GM21447 (cell line): ENCODE measurements around the gene FAM181A.

Experiments used
- ATAC-seq: cut with Tn5 transposase; IDR thresholded peaks from one replicate; pipeline ENCODE4 v1.9.1; 2021; ENCODE audit not compliant: unreplicated experiment

The FAM181A gene

DNA sequence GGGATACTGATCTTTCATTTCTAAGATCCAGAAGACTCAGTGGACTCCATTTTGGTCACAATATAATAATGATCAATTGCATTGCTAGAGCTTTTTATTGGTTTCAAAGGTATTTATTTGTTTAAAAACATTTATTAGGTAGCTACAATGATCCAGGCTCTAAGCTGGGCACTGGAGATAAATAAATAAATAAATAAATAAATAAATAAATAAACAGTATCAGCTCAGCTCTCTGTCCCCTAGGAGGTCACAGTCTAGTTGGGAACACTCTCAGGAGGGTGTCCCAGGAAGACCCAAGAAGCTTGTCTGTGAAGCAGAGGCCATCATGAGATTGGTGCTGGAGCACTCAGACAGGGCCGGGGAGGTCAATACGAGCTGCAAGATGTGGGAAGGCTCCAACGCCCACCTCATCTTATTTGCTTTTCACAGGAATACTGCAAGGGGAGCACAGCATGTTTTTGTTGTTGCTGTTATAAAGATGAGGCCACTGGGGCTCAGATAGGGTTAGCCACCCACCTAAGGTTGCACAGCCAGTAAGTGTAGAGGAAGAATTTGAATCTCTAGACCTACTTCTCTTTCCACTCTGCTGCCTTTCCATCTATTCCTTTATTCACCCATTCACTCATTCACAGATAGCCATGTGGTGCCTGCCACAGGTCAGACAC is 33.8 kb downstream of the FAM181A start:
- ATAC-seq, result no peak

GRCh38 chr14:93961620-93962019 is 34.5 kb downstream of the FAM181A start:
- no peak for ATAC-seq

- ATAC-seq, result peak; percentile 69
Measured at GRCh38 chr14:93962701-93963601, 35.8 kb downstream of the FAM181A start.

DNA sequence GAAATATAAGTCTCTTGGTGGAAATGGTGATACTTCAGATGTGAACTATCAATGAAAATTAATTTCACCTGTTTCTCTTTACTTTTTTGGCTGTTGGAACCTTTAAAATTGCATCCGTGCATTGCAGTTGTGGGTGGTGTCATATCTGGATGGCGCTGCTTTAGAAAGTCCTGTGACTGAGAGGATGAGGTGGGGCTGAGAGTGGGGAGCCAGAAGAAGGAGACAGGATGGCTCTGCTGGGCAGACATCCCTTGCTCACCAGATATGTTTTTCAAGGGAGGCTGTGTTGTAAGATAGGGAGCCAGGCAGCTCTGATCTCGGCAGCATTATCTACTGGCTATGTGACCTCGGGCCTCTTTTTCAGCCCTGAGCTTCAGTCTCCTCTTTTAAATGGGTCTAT is 36.5 kb downstream of the FAM181A start:
- no peak for ATAC-seq

GRCh38 chr14:93964281-93964680 is 37.1 kb downstream of the FAM181A start:
- ATAC-seq, result no peak

DNA sequence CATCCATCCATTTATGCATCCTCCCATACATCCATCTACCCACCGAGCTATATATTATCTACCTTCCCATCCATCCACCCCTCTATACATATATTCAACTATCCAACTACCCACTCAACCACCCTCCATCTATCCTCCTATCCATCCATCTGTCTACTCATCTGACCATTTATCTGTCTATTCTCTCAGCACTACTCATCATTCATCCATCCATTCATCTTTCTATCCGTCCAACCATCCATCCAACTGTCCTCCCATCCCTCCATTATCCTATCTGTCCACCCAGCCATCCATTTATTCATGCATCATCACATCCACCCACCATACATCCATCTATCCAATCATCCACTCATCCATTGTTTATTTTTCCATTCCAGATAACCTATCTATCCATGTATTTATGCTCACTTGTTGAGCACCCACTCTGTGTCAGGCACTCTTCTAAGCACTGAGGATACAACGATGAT is 37.7 kb downstream of the FAM181A start:
- no peak for ATAC-seq

- no peak for ATAC-seq
Measured at GRCh38 chr14:93965287-93965821, 38.2 kb downstream of the FAM181A start.

- no peak for ATAC-seq
Measured at GRCh38 chr14:93965946-93966474, 38.9 kb downstream of the FAM181A start.

DNA sequence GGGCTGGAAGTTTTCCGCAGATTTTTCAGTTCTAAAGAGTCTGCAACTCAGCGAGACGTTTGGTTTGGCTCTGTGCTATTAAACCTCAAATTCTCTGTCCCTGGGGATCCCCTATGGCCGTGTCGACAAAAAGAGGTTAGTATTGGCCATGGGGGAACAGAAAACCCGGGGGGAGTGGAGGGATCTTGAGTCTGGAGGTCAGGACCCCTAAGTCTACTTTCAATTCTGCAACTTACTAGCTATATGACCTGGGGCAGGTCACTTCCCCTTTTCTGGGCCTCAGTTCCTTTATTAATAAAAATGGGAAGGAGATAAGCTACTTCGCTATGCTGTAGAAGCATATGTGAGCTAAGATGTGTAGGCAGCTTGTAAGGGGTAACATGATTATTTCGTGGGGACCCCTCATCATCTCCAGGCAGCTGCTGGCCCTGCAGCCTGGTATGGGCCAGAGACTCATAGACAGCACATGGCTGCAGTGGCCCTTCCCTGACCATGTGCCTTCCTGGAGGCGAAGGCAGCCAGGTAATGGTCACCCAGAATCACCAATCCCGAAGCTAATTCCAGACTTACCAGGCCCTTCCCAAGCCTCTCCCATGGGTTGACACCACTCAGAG is 40.6 kb downstream of the FAM181A start:
- ATAC-seq, result peak; percentile 41

GRCh38 chr14:93969082-93969828 is 42.1 kb downstream of the FAM181A start:
- ATAC-seq, result no peak

GRCh38 chr14:93970585-93970964 is 43.4 kb downstream of the FAM181A start:
- no peak for ATAC-seq

DNA sequence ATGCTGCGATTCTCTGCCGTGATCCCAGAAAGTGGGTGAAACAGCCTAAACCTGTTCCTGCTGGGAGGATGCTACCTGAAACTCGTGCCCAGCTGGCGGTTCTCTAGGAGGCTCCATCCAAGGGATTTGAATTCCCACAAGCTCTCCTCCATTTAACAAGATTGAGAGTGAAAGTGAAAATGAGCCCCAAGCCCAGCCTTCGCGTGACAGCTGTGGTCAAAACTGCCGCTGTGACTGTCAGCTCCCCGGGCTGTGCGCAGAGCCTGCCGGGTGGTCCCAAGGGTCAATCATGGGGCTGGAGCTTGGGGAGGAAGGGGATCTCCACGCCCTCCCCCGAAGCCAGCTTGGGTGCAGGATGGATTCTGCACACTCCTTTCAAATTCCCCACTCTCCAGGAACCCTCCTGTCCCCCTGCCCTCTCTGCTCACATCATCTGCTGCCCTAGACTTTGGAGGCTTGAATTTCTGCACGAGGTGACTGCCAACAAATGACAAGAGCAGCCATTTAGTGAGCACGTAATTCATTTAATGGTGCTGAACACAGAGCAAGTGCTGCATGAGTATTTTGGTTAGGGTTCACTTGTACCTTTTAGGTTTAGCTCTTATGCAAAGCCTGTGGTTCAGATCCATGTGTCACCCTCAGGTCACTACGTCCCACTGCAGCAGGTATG is 44.0 kb downstream of the FAM181A start:
- ATAC-seq, result peak; percentile 46

DNA sequence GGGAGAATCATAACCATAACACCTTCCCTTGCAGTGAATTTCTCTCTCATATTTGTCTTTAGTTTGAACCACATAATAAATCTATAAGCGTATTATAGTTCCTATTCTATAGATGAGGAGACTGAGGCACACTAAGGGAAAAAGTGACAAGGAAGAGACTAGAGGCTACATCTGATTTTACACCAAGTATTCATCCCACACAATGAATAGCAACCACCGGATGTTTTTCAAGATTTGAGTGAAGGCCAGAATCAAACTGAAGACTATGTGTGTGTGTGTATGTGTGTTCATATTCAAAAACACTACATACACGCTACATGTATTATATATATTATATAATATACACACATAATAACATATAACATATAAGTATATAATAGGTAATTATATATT is 44.5 kb downstream of the FAM181A start:
- no peak for ATAC-seq

- ATAC-seq, result no peak
Measured at GRCh38 chr14:93972618-93973205, 45.6 kb downstream of the FAM181A start.

GRCh38 chr14:93973607-93974006 is 46.5 kb downstream of the FAM181A start:
- no peak for ATAC-seq

DNA sequence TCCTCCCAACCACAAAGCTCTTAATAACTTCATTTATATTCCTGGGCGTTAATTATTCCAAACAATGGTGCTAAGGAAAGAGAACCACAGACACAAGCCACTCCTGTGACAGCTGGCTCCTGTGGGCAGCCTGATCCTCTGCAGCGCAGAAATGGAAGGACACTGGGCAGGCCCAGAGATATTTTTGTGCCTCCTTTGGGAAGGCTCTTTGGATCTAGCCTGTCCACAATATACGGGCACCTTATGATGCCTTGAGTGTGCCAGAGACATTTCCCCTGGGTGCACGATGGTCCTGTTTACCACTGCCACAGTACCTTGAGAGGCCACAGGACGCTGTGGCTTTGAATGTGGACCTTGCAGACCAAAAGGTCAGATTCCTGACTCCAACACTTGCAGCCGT is 47.2 kb downstream of the FAM181A start:
- no peak for ATAC-seq

GRCh38 chr14:93974833-93975232 is 47.7 kb downstream of the FAM181A start:
- ATAC-seq, result no peak

DNA sequence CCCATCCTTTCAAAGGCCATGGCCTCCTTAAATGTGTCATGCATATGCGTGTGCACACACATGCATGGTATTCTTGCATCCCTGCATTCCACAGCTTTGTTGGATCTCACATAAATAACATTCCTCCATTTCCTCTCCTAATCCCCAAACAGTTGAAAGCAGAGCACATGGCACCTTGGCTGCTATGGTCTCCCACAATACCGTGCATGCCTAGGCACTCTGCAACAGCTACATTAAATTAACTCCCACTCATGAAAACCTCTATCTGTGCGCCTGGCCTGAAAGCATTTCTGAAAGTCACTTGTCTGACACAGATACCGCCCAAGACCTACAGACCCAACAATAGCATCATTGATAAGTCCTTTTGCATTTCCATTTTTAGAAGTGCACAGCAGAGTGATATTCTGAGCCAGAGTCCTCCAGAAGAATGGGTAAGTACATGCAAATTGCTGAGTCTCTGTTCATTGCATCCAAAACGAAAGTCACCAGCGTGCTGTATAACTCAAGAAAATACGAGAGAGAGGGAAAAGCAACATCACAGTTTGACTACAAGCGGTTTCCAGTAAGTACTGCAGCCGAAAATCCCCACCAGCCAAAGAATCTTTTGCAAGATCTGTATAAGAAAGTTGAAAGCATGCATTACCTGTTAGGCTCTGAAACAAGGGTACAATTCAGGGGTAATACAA is 48.8 kb downstream of the FAM181A start:
- ATAC-seq, result peak; percentile 59

GRCh38 chr14:93976477-93977057 is 49.4 kb downstream of the FAM181A start, which contains the start of gene ASB2:
ASB2 (minus strand) TSS chr14:93976570; CDS start chr14:93964539, 12,031 bp downstream.
- ATAC-seq, result peak; percentile 23
